ENCODE data around the gene RPUSD3.

GRCh38 chr3:9859530-9860025 is 15.8 kb upstream of the RPUSD3 start:
- no peak for TF ChIP-seq CTCF (IDR thresholded peaks at IDR 0.05; ENCODE audit: low read length)
- TF ChIP-seq EZH2 (optimal IDR thresholded peaks at IDR 0.05; ENCODE audit: low read depth, low read length), result no peak

All from MM.1S (cell line).